ENCODE results near the gene CYTH4. TPM values are rescaled to one million over a fixed set of nuclear protein-coding genes. Genes with fewer than 3 reads are reported as not detected.

The CYTH4 gene
- total RNA-seq, 1 experiment from 2014 or later, result 3.8 TPM

GRCh38 chr22:37284126-37284804 lies 2.0 kb downstream of the CYTH4 start:
- BruUV-seq (replicated peaks), result no TSS peak
- POLR2A ChIA-PET, result interaction anchor here (0.7 kb wide), 1 partner anchor 169 kb away, joined by 6 read pairs; no protein-coding TSS in a partner anchor
- H4K20me1 ChIP-seq (ENCODE audit: insufficient read depth), result no peaks in the 10 kb centered on the region
- no peak overlapping the region; the same call in 1 of the 2 replicates for H3K27ac ChIP-seq (ENCODE audit: low read depth, low read length)
- TF ChIP-seq CEBPB (IDR thresholded peaks at IDR 0.05; ENCODE audit: low read depth) (no peak), ATF3 (IDR thresholded peaks at IDR 0.05) (no peak), EZH2phosphoT487 (IDR thresholded peaks at IDR 0.05; ENCODE audit: borderline replicate concordance) (no peak), JUND (IDR thresholded peaks at IDR 0.05) (no peak), RAD21 (IDR thresholded peaks at IDR 0.05; ENCODE audit: low read depth) (no peak), ZBTB33 (IDR thresholded peaks at IDR 0.05; ENCODE audit: extremely low read depth, insufficient replicate concordance, low read length) (no peak), ZFX (IDR thresholded peaks at IDR 0.05) (no peak), CBX3 (IDR thresholded peaks at IDR 0.05; ENCODE audit: low read depth) (no peak), ELF1 (IDR thresholded peaks at IDR 0.05; ENCODE audit: borderline replicate concordance, low read depth) (no peak), SRF (IDR thresholded peaks at IDR 0.05; ENCODE audit: low read depth) (no peak), ZNF274 (IDR thresholded peaks at IDR 0.05; ENCODE audit: low read depth, low read length) (no peak), EZH2 (IDR thresholded peaks at IDR 0.05) (no peak), YY1 (IDR thresholded peaks at IDR 0.05; ENCODE audit: extremely low read depth, insufficient replicate concordance, low read depth, low read length) (no peak), CTCF (IDR thresholded peaks at IDR 0.05 in 2 of 3, conservative IDR thresholded peaks at IDR 0.05 in 1 of 3; ENCODE audit: borderline replicate concordance in 1 of 3, insufficient read depth in 1 of 3, low read depth in 2 of 3, low read length in 2 of 3) (no peak), POLR2AphosphoS5 (IDR thresholded peaks at IDR 0.05; ENCODE audit: low read depth, low read length) (no peak), EGR1 (IDR thresholded peaks at IDR 0.05; ENCODE audit: low read depth) (no peak), TCF7L2 (IDR thresholded peaks at IDR 0.05; ENCODE audit: borderline replicate concordance, extremely low read depth, insufficient read depth, insufficient read length) (no peak)
- TF ChIP-seq, protein P1, sequence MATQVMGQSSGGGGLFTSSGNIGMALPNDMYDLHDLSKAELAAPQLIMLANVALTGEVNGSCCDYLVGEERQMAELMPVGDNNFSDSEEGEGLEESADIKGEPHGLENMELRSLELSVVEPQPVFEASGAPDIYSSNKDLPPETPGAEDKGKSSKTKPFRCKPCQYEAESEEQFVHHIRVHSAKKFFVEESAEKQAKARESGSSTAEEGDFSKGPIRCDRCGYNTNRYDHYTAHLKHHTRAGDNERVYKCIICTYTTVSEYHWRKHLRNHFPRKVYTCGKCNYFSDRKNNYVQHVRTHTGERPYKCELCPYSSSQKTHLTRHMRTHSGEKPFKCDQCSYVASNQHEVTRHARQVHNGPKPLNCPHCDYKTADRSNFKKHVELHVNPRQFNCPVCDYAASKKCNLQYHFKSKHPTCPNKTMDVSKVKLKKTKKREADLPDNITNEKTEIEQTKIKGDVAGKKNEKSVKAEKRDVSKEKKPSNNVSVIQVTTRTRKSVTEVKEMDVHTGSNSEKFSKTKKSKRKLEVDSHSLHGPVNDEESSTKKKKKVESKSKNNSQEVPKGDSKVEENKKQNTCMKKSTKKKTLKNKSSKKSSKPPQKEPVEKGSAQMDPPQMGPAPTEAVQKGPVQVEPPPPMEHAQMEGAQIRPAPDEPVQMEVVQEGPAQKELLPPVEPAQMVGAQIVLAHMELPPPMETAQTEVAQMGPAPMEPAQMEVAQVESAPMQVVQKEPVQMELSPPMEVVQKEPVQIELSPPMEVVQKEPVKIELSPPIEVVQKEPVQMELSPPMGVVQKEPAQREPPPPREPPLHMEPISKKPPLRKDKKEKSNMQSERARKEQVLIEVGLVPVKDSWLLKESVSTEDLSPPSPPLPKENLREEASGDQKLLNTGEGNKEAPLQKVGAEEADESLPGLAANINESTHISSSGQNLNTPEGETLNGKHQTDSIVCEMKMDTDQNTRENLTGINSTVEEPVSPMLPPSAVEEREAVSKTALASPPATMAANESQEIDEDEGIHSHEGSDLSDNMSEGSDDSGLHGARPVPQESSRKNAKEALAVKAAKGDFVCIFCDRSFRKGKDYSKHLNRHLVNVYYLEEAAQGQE (IDR thresholded peaks at IDR 0.05; ENCODE audit: low read depth), result no peak
- TF ChIP-seq, protein P2, sequence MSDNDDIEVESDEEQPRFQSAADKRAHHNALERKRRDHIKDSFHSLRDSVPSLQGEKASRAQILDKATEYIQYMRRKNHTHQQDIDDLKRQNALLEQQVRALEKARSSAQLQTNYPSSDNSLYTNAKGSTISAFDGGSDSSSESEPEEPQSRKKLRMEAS (IDR thresholded peaks at IDR 0.05), result no peak
- no peak overlapping the region for H3K9ac ChIP-seq (ENCODE audit: low read length)
- CTCF ChIA-PET, result no interaction called here
- H3K4me1 ChIP-seq (ENCODE audit: control insufficient read depth in 1 of 2, insufficient read depth in 2 of 2, low read length in 2 of 2), result peaks cover 10 to 24% of the 10 kb centered on the region in 2 experiments
- H3K9me3 ChIP-seq (ENCODE audit: control insufficient read depth in 1 of 2, insufficient read depth in 1 of 2, low read depth in 1 of 2, low read length in 2 of 2), result peaks cover 0 to 5% of the 10 kb centered on the region in 2 experiments; a peak in 1 of 4 replicates
- intact Hi-C loops (cut with micrococcal nuclease), result no loop called here
- H3K79me2 ChIP-seq (ENCODE audit: insufficient read depth, low read length), result no peaks in the 10 kb centered on the region
- H2AFZ ChIP-seq (ENCODE audit: low read depth, low read length, poor library complexity, severe bottlenecking), result no peak overlapping the region
- no peaks in the 10 kb centered on the region for H3K9me2 ChIP-seq (ENCODE audit: insufficient read depth)
- H3K27me3 ChIP-seq (ENCODE audit: insufficient read depth, low read length), result no peaks in the 10 kb centered on the region
- no peak overlapping the region for H3K4me3 ChIP-seq (replicated peaks in 1 of 2; ENCODE audit: low read depth in 1 of 2, low read length in 2 of 2)
- no peak for ATAC-seq
- H3K4me2 ChIP-seq (ENCODE audit: low read length), result no peak overlapping the region
- H3K36me3 ChIP-seq (ENCODE audit: control insufficient read depth in 1 of 2, insufficient read depth in 2 of 2, low read length in 2 of 2), result no peaks in the 10 kb centered on the region
- RAD21 ChIA-PET (ENCODE audit: low non-redundant PET in 1 of 2, low total read pairs in 2 of 2, uncharacterized antibody in 2 of 2, unreplicated experiment in 2 of 2), result no interaction called here
- DNase-seq (ENCODE audit: low read depth, low spot score), result no peak

All from HCT116 (cell line).